Pulmonary artery endothelial cell (primary cell): ENCODE data around the gene HMCN1. TPM values are rescaled to one million over a fixed set of nuclear protein-coding genes. Genes with fewer than 3 reads are reported as not detected.

Experiments
- DNase-seq: peaks from one replicate; pipeline ENCODE4 v3.0.0-alpha.2; 2011; ENCODE audit warnings: low read depth, low spot score
- total RNA-seq: library from RNA; depleted of rRNA; stranded (reverse); fragments of >200 nt; gene quantifications from 2 replicates; pipeline ENCODE4 v1.2.3, GENCODE V29; 2014

The HMCN1 gene
- total RNA-seq, result 10.8 and 12.6 TPM in 2 replicates

- DNase-seq, result peak; percentile 44
These were observed at the start of gene HMCN1 for GRCh38 chr1:185733818-185734735. TSS of gene HMCN1 (plus strand) at chr1:185734391. CDS start at chr1:185734780, 389 bp downstream.

- no peak for DNase-seq
These were observed 47.1 kb upstream of the HMCN1 start for GRCh38 chr1:185686821-185687778.

- no peak for DNase-seq
These were observed 43.7 kb upstream of the HMCN1 start for GRCh38 chr1:185690527-185690926.

- no peak for DNase-seq
These were observed 40.5 kb upstream of the HMCN1 start for GRCh38 chr1:185693654-185694053.

- no peak for DNase-seq
These were observed 40.1 kb upstream of the HMCN1 start for GRCh38 chr1:185694081-185694480.

- no peak for DNase-seq
These were observed 38.9 kb upstream of the HMCN1 start for GRCh38 chr1:185695299-185695698.

- no peak for DNase-seq
These were observed 37.6 kb upstream of the HMCN1 start for GRCh38 chr1:185696422-185697150.

GRCh38 chr1:185699874-185700273 is 34.3 kb upstream of the HMCN1 start:
- DNase-seq, result no peak

- DNase-seq, result no peak
These were observed 32.5 kb upstream of the HMCN1 start for GRCh38 chr1:185701650-185702049.

- DNase-seq, result no peak
These were observed 30.0 kb upstream of the HMCN1 start for GRCh38 chr1:185704181-185704580.

- DNase-seq, result no peak
These were observed 18.1 kb upstream of the HMCN1 start for GRCh38 chr1:185716095-185716494.

- DNase-seq, result no peak
These were observed 15.2 kb upstream of the HMCN1 start for GRCh38 chr1:185719021-185719420.

- DNase-seq, result no peak
These were observed 13.4 kb upstream of the HMCN1 start for GRCh38 chr1:185720633-185721272.

GRCh38 chr1:185721553-185721952 is 12.6 kb upstream of the HMCN1 start:
- no peak for DNase-seq

GRCh38 chr1:185722098-185722497 is 12.1 kb upstream of the HMCN1 start:
- DNase-seq, result no peak

- no peak for DNase-seq
These were observed 6.5 kb upstream of the HMCN1 start for GRCh38 chr1:185727726-185728125.

GRCh38 chr1:185731446-185731845 is 2.7 kb upstream of the HMCN1 start:
- DNase-seq, result no peak

- DNase-seq, result no peak
These were observed 1.2 kb upstream of the HMCN1 start for GRCh38 chr1:185732951-185733350.

- DNase-seq, result no peak
These were observed 924 bp downstream of the HMCN1 start for GRCh38 chr1:185734929-185735700.

GRCh38 chr1:185735701-185736064 is 1.5 kb downstream of the HMCN1 start:
- DNase-seq, result no peak
